ENCODE measurements around the gene HOGA1. TPM values are rescaled to one million over a fixed set of nuclear protein-coding genes. Genes with fewer than 3 reads are reported as not detected.

The HOGA1 gene
- total and polyA plus RNA-seq, 2 of the 13 experiments (the other 11 are each of a cell fraction or from before 2014, with no cell fraction given): 7.6 to 19.5 TPM

DNA sequence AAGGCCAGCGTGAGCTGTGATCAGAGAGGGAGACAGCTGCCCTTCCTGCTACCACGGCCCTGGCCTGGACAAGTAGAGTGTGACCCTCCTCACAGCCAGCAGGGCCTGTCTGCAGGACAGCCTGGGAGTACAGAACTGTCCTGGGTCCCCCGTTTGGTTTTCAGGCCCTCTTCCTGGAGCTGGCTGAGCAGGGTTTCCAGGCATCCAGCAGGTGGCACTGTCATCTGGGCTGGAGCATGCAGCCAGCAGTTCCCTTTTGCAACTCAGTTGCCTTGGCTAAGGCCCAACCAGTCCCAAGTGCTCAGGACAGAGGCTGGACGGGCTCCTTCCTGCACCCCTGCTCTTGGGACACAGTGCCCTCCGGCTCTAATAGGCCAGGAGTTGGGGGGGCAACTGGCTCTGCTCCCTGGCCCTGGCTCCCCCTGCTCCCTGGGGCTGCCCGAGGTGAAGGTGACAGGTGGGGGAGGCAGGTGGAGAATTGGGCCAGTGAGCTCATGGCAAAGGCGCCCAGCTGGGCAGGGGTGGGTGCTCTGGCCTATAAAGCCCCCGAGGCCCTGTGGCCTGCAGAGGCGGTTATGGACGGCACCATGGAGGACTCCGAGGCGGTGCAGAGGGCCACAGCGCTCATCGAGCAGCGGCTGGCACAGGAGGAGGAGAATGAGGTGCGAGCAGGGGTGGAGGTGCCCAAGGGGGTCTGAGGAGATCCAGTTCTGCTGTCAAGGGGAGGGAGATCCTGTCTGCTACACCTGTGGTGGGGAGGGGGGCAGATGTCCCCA, 11.8 kb upstream of the HOGA1 start, which contains the start of gene ANKRD2 (continued):
- TF ChIP-seq, protein P1, sequence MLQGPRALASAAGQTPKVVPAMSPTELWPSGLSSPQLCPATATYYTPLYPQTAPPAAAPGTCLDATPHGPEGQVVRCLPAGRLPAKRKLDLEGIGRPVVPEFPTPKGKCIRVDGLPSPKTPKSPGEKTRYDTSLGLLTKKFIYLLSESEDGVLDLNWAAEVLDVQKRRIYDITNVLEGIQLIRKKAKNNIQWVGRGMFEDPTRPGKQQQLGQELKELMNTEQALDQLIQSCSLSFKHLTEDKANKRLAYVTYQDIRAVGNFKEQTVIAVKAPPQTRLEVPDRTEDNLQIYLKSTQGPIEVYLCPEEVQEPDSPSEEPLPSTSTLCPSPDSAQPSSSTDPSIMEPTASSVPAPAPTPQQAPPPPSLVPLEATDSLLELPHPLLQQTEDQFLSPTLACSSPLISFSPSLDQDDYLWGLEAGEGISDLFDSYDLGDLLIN (CRISPR knock-in tag; IDR thresholded peaks at IDR 0.05; ENCODE audit: borderline replicate concordance): no peak
- TF ChIP-seq RNF2 (conservative IDR thresholded peaks at IDR 0.05; ENCODE audit: low read depth) (no peak), ZSCAN9 (CRISPR knock-in tag; IDR thresholded peaks at IDR 0.05; ENCODE audit: borderline replicate concordance) (no peak), XBP1 (CRISPR knock-in tag; IDR thresholded peaks at IDR 0.05) (no peak)

DNA sequence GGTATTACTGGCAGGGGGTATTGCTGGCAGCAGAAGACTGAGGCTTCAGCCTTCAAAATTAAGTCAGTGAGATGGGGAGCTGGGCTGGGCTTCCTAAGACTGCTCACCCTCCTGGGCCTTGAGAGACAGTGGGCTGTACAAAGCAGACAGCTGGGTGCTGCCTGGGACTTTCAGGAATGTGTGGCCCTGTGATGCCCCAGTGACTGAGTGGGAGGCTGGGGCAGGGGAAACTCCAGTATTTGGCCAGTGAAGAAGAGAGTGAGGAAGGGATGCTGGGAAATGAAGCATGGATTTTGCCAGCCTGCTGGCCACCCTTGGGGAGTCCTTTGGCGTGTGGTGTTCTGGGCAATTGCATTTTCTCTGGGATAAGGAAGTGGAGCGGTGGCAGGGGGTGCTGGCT, 11.2 kb upstream of the HOGA1 start:
- intact Hi-C loops (cut with micrococcal nuclease; ENCODE audit: unreplicated experiment) (no loop called here), in situ Hi-C loops (cut with HindIII; ENCODE audit: extremely low pct_ligation_motif_present, low pct_unique_long_range_greater_than_20kb) (loop anchor here (5.0 kb wide), 1 partner anchor 39 kb away; no protein-coding TSS in a partner anchor)
- ChIA-PET POLR2A (interaction anchor here (1.2 to 2.1 kb wide), 3 partner anchors 12 to 102 kb away, joined by 3 to 10 read pairs (median 8); partner anchors contain the start of genes HOGA1 and PI4K2A), CTCF (ENCODE audit: low intra/inter-chr PET ratio, low total read pairs) (interaction anchor here (0.6 to 2.7 kb wide), 3 partner anchors 37 to 158 kb away, joined by 4 to 46 read pairs (median 7); no protein-coding TSS in a partner anchor)
- Histone ChIP-seq H3K27ac (ENCODE audit: extremely low read length, insufficient read depth, low read length) (no peak overlapping the region), H3K9ac (ENCODE audit: insufficient read depth, low read depth, low read length) (no peak overlapping the region), H3K4me3 (replicated peaks in 1 of 3; ENCODE audit: insufficient read depth in 1 of 3, low read depth in 2 of 3, low read length in 3 of 3) (no peak overlapping the region), H3K27me3 (ENCODE audit: control insufficient read depth in 1 of 2, insufficient read depth in 2 of 2, low read length in 2 of 2) (no peaks in the 10 kb centered on the region), H3K4me2 (ENCODE audit: low read depth, low read length) (no peak overlapping the region), H3K9me3 (ENCODE audit: low read length) (no peaks in the 10 kb centered on the region), H3K36me3 (replicated peaks in 1 of 2; ENCODE audit: control insufficient read depth in 1 of 2, insufficient read depth in 2 of 2, low read length in 2 of 2) (peaks cover 3 to 8% of the 10 kb centered on the region in 2 experiments; a peak in 3 of 5 replicates), H3K4me1 (ENCODE audit: insufficient read depth, low read length) (peaks cover 17% of the 10 kb centered on the region), H4K20me1 (ENCODE audit: insufficient read depth, low read length) (no peaks in the 10 kb centered on the region), H2AFZ (ENCODE audit: low read length) (no peak overlapping the region), H3K79me2 (ENCODE audit: insufficient read depth, low read length) (no peaks in the 10 kb centered on the region)
- peak; percentile 8; the same call in 2 of the 3 replicates for ATAC-seq
- 100% methylated on average over 2 of the region's 2 CpGs for WGBS (ENCODE audit: low lambda C conversion rate)
- no peak for TF ChIP-seq ZNF605 (CRISPR knock-in tag; IDR thresholded peaks at IDR 0.05)
- TF ChIP-seq, protein P2, sequence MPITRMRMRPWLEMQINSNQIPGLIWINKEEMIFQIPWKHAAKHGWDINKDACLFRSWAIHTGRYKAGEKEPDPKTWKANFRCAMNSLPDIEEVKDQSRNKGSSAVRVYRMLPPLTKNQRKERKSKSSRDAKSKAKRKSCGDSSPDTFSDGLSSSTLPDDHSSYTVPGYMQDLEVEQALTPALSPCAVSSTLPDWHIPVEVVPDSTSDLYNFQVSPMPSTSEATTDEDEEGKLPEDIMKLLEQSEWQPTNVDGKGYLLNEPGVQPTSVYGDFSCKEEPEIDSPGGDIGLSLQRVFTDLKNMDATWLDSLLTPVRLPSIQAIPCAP (CRISPR knock-in tag; IDR thresholded peaks at IDR 0.05; ENCODE audit: low read depth): no peak
- no peak for TF ChIP-seq FOXP1 (IDR thresholded peaks at IDR 0.05)
- no peak for TF ChIP-seq FOXP1 (CRISPR knock-in tag; IDR thresholded peaks at IDR 0.05)
- TF ChIP-seq ZNF768 (CRISPR knock-in tag; IDR thresholded peaks at IDR 0.05): no peak
- TF ChIP-seq KDM3A (CRISPR knock-in tag; IDR thresholded peaks at IDR 0.05; ENCODE audit: low read depth): no peak
- TF ChIP-seq CENPT (CRISPR knock-in tag; IDR thresholded peaks at IDR 0.05; ENCODE audit: low read depth): no peak
- TF ChIP-seq MXD4 (CRISPR knock-in tag; IDR thresholded peaks at IDR 0.05): no peak
- no peak for TF ChIP-seq JARID2 (CRISPR knock-in tag; IDR thresholded peaks at IDR 0.05; ENCODE audit: insufficient replicate concordance)
- no peak for TF ChIP-seq WIZ (CRISPR knock-in tag; IDR thresholded peaks at IDR 0.05)
- TF ChIP-seq ZNF143 (CRISPR knock-in tag; IDR thresholded peaks at IDR 0.05): no peak
- no peak for TF ChIP-seq CHD4 (IDR thresholded peaks at IDR 0.05; ENCODE audit: borderline replicate concordance, low read length)
- no peak for TF ChIP-seq NCOA5 (CRISPR knock-in tag; IDR thresholded peaks at IDR 0.05)
- no peak for TF ChIP-seq FOXO1 (CRISPR knock-in tag; IDR thresholded peaks at IDR 0.05)
- no peak for TF ChIP-seq ZNF672 (CRISPR knock-in tag; IDR thresholded peaks at IDR 0.05)
- TF ChIP-seq ZFP82 (CRISPR knock-in tag; IDR thresholded peaks at IDR 0.05; ENCODE audit: borderline replicate concordance): no peak
- no peak for DNase-seq (ENCODE audit: low spot score)
- no peak for FAIRE-seq
- BruUV-seq (replicated peaks): no TSS peak

Measured in HepG2 (cell line).